GM23248 (cell line): ENCODE measurements around the gene RET.

Experiments used
- EZH2 ChIP-seq: fragments of 200-600 bp; sonication (generic); IDR thresholded peaks from 2 replicates; pipeline ENCODE4 v1.6.1; 2018; ENCODE audit warnings: antibody characterized with exemption, mild to moderate bottlenecking; ENCODE audit not compliant: insufficient read depth, poor library complexity, severe bottlenecking
- EZH2phosphoT487 ChIP-seq: fragments of 200-600 bp; sonication (generic); IDR thresholded peaks from 2 replicates; pipeline ENCODE4 v1.6.1; 2018; ENCODE audit warnings: antibody characterized with exemption, moderate library complexity, mild to moderate bottlenecking, low read depth; ENCODE audit not compliant: insufficient read depth

GRCh38 chr10:43038783-43039623 lies 37.9 kb upstream of the RET start:
- TF ChIP-seq EZH2 (no peak), EZH2phosphoT487 (no peak)
